Esophagus squamous epithelium (tissue), 5 donors: ENCODE data around the gene STRIP2. TPM values are rescaled to one million over a fixed set of nuclear protein-coding genes. Genes with fewer than 3 reads are reported as not detected.
"Not testable (repeated sequence)": the region's sequence is repeated elsewhere in the genome, so short reads cannot be mapped to it uniquely, and the experiment has no call there.

Source experiments
- DNase-seq: peaks from one replicate; lab custom pipeline; 2025; lab: John Stamatoyannopoulos, UW
- H3K27ac ChIP-seq, 4 donors: fragments of 200-600 bp; sonication (generic); one replicate each; pipeline ENCODE4 v1.5.1; 2016 to 2019; ENCODE audit warnings: mild to moderate bottlenecking in 1 of 4
- H3K27me3 ChIP-seq, 4 donors: fragments of 200-600 bp; sonication (generic); 1 replicate in 3 of 4; 2 replicates in 1 of 4; pipeline versions ENCODE4 v1.5.1 to v1.6.0; 2017 to 2021; ENCODE audit warnings: antibody characterized with exemption in 1 of 4
- H3K36me3 ChIP-seq, 3 donors: fragments of 200-600 bp; sonication (generic); one replicate each; pipeline ENCODE4 v1.5.1; 2016 to 2019
- H3K4me1 ChIP-seq, 3 donors: fragments of 200-600 bp; sonication (generic); one replicate each; pipeline ENCODE4 v1.5.1; 2017 to 2019
- H3K4me3 ChIP-seq, 4 donors: fragments of 200-600 bp; sonication (generic); 1 replicate in 3 of 4; 2 replicates in 1 of 4; pipeline ENCODE4 v1.5.1; 2016 to 2019; ENCODE audit warnings: mild to moderate bottlenecking in 2 of 4, moderate library complexity in 1 of 4
- H3K9me3 ChIP-seq, 3 donors: fragments of 200-600 bp; sonication (generic); one replicate each; pipeline ENCODE4 v1.5.1; 2016 to 2019
- POLR2A ChIP-seq, 4 donors: fragments of 450-650 bp; IDR thresholded peaks; one replicate each; pipeline ENCODE4 v1.6.1; 2017; ENCODE audit warnings: antibody characterized with exemption in 4 of 4, mild to moderate bottlenecking in 4 of 4, moderate library complexity in 3 of 4
- WGBS, 2 donors: methylation state at CpG; one replicate each; pipeline ENCODE4 v1.1.5; 2018; 5-methylcytosine and 5-hydroxymethylcytosine counted together
- intact Hi-C: fragments of 100-400 bp; cut with DNase I; formaldehyde crosslinking; loops from one replicate; pipeline ENCODE4 v1.15.0; 2022
- total RNA-seq, 4 donors: library from RNA; depleted of rRNA; stranded (reverse); fragments of >200 nt; gene quantifications; one replicate each; pipeline ENCODE4 v1.1.0, GENCODE V29; 2016
- TF ChIP-seq, protein P1 (sequence below), 6 experiments: fragments of 450-650 bp in 4 of 6; fragments of 200-600 bp in 2 of 6; sonication (generic) in 2 of 6; IDR thresholded peaks; one replicate each; pipeline ENCODE4 v1.5.1; 2016 to 2019; ENCODE audit warnings: antibody characterized with exemption in 6 of 6, mild to moderate bottlenecking in 4 of 6, moderate library complexity in 4 of 6
- donor health status: DM: yes; HTN: yes; CAD: no.

STRIP2 gene
- total RNA-seq, 4 donors from 2014 or later = 0.76 to 6.3 (median 1.5) TPM

DNA sequence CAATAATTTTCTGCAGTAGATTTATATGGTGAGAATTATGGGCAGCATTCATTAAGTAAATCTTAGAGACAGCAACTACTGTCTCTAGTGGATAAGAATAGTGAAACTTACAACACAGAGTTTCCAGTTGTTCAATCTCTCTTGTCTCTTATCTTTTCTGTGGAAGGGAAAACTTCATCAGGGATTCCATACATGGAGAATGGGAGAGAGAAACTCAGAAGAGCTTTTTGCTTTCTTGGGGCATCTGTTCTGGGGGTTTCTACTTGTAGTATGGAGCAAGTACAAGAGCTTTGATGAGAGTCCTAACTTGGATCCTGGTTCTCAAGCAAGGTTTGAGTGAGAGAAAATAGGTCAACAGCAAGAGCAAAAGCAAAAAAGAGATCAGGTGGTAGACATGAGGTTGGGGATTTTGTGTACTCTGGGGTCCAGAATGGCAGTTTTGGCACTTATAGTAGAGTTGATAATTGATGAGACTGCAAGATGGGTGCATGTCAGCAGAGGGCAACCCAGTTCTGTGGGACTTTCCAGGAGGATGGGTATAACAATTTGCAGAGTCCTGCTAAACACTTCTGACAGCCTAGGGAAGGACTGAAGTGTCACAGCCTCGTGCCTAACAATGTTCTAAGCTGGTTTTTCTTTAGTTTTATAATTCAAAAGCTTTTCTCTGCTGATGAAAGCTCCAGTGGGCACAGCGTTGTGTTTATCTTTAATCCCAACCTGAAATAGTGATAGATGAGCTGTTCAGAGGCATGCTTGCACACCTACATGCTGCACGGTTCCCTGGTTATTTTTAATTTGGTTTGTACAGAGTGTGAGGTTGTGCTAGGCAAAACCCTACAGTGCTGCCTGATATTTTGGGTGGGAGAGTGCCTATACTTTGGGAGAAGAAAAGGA, 32.0 kb upstream of the STRIP2 start:
- Histone ChIP-seq H3K36me3 (peaks cover 0 to 79% (median 2%) of the 10 kb centered on the region in 3 donors), H3K4me1 (peaks cover 0 to 29% (median 4%) of the 10 kb centered on the region in 3 donors), H3K9me3 (no peaks in the 10 kb centered on the region), H3K4me3 (no peak overlapping the region), H3K27ac (no peak overlapping the region), H3K27me3 (no peaks in the 10 kb centered on the region)
- DNase-seq = no peak
- WGBS, 2 donors = 58 to 77% methylated on average over 3 of the region's 3 CpGs
- intact Hi-C loops = no loop called here
- TF ChIP-seq, protein P1, sequence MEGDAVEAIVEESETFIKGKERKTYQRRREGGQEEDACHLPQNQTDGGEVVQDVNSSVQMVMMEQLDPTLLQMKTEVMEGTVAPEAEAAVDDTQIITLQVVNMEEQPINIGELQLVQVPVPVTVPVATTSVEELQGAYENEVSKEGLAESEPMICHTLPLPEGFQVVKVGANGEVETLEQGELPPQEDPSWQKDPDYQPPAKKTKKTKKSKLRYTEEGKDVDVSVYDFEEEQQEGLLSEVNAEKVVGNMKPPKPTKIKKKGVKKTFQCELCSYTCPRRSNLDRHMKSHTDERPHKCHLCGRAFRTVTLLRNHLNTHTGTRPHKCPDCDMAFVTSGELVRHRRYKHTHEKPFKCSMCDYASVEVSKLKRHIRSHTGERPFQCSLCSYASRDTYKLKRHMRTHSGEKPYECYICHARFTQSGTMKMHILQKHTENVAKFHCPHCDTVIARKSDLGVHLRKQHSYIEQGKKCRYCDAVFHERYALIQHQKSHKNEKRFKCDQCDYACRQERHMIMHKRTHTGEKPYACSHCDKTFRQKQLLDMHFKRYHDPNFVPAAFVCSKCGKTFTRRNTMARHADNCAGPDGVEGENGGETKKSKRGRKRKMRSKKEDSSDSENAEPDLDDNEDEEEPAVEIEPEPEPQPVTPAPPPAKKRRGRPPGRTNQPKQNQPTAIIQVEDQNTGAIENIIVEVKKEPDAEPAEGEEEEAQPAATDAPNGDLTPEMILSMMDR (IDR thresholded peaks at IDR 0.05) = peak in 1 of 6 experiments; percentile 5
- no peak for TF ChIP-seq POLR2A (IDR thresholded peaks at IDR 0.05)

DNA sequence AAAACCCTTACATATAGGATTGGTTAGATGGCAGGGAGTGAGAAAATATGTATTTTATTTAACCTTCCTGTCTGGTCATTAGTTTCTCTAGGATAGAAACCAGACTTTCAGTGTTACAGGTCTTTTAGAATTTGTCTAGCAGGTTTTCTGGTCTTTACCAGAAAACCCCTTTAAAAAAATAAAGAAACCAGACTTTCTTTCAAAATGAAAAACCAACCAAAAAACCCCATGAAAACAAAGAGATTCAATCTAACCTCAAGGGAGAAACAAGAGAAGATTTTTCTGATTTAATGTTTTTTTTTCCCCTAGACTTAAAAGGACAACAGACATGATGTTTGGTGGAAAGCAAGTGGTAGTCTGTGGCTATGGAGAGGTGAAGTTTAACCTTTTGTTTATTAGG, 28.7 kb upstream of the STRIP2 start:
- H3K36me3 ChIP-seq = peaks cover 0 to 91% (median 0%) of the 10 kb centered on the region in 3 donors
- peaks cover 0 to 13% (median 0%) of the 10 kb centered on the region in 3 donors for H3K4me1 ChIP-seq
- no peak for DNase-seq
- TF ChIP-seq POLR2A (IDR thresholded peaks at IDR 0.05) = no peak
- TF ChIP-seq, protein P1 (IDR thresholded peaks at IDR 0.05) = no peak
- no peak overlapping the region for H3K27ac ChIP-seq
- H3K27me3 ChIP-seq = no peaks in the 10 kb centered on the region
- intact Hi-C loops = no loop called here
- H3K4me3 ChIP-seq = no peak overlapping the region
- H3K9me3 ChIP-seq = no peaks in the 10 kb centered on the region

DNA sequence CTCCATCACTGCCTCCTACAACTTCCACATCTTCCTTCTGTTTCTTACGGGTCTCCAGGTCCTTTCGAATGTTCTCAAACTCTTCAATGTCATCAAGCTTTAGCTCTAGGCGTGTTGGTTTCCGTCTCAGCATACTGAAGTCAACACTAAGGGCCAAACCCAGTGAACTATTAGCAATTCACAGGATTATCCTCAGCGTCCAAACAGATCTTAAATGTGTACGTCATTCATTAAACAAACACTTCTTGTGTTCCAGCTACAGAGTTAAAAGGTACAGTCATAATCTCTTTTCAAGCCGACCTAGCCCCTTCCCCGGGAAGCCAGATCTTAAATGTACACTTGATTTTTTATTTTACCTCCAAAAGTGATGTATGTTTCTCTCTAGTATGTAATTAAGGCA, 24.0 kb upstream of the STRIP2 start:
- intact Hi-C loops, H3K4me3 ChIP-seq, H3K27ac ChIP-seq, H3K9me3 ChIP-seq, DNase-seq, H3K4me1 ChIP-seq, H3K27me3 ChIP-seq: not testable (repeated sequence)
- WGBS, 2 donors = 75 to 76% methylated on average over 8 of the region's 8 CpGs
- peaks cover 0 to 92% (median 6%) of the 10 kb centered on the region in 3 donors for H3K36me3 ChIP-seq

DNA sequence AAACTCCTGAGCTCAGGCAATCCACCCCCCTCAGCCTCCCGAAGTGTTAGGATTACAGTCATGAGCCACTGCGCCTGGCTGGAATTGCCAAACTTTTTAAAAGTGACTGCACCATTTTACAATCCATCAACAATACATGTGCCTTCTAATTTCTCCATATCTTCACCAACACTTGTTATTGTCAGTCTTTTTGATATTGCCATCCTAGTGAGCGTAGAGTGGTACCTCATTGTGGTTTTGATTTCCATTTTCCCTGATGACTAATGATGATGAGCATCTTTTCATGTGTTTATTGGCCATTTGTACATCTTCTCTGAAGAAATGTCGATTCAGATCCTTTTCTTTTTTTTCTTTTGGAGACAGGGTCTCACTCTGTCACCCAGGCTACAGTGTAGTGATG, 21.7 kb upstream of the STRIP2 start:
- DNase-seq = no peak
- no peak overlapping the region for H3K27ac ChIP-seq
- no peak overlapping the region for H3K4me3 ChIP-seq
- peaks cover 0 to 4% (median 0%) of the 10 kb centered on the region in 3 donors for H3K9me3 ChIP-seq
- no peaks in the 10 kb centered on the region for H3K27me3 ChIP-seq
- H3K36me3 ChIP-seq = peaks cover 0 to 88% (median 6%) of the 10 kb centered on the region in 3 donors
- TF ChIP-seq, protein P1 (IDR thresholded peaks at IDR 0.05) = no peak
- TF ChIP-seq POLR2A (IDR thresholded peaks at IDR 0.05) = no peak
- no peaks in the 10 kb centered on the region for H3K4me1 ChIP-seq
- intact Hi-C loops = no loop called here
- WGBS, 2 donors = 89 to 96% methylated on average over 4 of the region's 4 CpGs

DNA sequence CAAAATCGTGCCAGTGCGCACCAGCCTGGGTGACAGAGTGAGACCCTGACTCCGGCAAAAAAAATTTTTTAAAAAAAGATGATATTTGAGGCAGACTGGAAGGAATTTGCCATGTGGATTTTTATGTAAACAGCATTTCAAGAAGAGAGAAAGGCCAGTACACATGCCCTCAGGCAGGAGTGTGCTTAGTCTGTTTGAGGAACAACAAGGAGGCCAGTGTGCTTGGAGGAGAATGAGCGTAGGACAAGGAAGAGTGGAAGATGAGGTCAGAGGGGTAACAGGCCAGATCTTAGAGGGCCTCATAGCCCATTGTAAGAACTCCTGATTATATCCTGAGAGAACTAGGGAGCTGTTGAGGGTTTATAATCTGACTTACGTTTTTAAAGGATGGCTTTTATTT, 17.2 kb upstream of the STRIP2 start:
- Histone ChIP-seq H3K4me3 (no peak overlapping the region), H3K36me3 (peaks cover 0 to 68% (median 6%) of the 10 kb centered on the region in 3 donors), H3K27me3 (no peaks in the 10 kb centered on the region), H3K27ac (no peak overlapping the region), H3K4me1 (no peaks in the 10 kb centered on the region), H3K9me3 (peaks cover 0 to 4% (median 0%) of the 10 kb centered on the region in 3 donors)
- intact Hi-C loops = no loop called here
- no peak for TF ChIP-seq POLR2A (IDR thresholded peaks at IDR 0.05)
- TF ChIP-seq, protein P1 (IDR thresholded peaks at IDR 0.05) = no peak
- WGBS, 2 donors = 92 to 93% methylated on average over 5 of the region's 5 CpGs
- DNase-seq = no peak
